ENCODE results near the gene ACTR5.
"Not testable (repeated sequence)": the region's sequence is repeated elsewhere in the genome, so short reads cannot be mapped to it uniquely, and the experiment has no call there.

The ACTR5 gene

DNA sequence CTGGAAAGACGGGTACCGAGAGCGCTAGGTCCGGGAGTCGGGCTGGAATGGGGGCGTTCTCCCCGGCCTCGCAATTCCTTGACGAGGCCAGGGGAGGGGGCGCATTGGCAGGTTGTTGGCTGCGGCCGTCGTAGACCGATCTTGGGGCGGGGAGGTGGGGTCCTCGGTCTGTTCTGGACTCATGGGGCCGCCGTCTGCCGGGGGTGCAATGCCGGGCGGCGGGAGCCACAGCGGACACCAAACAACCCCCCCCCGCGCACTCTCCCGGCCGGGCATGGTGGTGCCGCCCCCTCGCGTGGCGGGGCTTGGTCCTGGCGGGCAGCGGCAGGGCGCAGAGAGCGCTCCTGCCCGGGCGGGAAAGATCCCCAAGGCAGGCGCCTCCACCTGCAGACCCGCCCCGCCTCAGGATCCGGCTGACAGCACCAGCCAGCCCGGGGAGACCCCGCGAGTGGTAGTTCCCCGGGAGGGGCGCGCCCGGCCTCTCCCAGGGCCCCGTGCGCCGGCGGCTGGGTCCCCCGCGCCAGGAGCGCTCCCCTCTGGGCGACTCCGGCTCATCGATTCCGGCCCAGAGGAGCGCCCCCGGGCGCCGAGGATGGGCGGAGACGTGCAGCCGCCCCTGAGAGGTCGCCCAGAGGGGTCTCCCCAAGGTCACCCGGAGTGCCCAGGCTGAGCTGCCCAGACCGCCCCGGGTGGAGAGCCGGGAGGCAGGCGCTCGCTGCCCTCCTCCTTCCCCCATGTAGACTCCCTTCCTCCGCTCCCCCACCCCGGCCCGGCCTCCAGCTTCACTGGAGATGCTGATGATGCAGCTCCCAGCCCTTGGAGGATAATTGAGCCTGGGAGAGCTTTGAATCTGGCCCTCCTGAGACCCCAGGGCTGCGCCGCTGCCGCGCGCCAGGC lies 57.9 kb downstream of the ACTR5 start:
- no peak for DNase-seq

DNA sequence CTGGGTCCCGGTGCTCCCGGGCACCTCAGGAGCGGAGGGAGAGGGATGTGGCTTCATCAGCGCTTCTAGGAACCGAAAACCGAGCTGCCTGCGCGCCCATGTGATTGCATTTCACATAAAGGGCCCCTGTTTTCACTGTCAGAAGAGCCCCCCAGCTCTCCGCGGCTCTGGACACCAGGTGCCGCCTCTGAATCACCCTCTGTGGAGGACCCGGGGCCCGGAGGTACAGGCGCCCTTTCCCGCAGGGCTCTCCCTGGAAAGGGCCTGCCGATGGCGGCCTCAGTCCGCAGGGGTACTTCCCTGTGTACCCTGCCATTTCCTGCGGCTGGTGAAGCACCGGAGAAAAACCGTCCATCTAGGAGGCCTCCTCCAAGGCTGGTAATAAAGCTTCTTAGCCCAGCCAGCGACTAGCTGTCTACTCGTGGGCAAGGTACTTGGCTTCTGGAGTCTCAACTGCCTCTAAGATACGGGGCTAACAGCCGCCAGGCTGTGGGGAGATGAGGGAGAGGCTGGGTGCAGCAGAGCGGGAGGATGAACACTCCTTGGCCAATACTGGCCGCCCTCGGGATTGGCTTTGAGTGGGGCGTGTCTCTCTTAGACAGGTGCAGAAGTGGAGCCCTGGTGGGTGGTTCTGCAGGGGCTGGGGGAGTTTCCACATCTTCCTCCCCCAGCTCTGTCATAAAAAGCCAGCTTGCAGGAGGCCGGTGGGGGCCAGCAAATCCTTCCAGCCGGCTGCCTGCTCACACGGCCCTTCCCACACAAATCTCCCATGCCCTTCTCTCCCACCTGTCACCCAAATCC lies 58.8 kb downstream of the ACTR5 start:
- no peak for DNase-seq

DNA sequence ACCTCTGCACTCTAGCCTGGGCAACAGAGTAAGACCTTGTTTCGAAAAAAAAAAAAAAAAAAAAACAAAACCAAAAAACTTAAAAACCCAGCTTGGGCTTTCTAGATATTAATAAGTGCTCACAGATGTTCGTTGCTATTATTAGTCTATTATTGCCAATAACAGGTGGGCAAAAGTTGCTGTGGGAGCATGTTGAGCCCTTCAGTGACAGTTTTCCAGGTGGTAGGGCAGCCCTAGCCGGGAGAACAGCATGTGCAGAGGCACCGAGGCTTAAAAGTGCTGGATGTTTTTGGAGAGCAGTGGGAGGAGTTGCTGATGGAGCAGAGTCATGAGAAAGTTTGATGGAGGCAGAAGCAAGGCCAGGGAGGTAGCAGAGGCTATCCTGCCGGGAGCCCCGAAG lies 61.7 kb downstream of the ACTR5 start:
- no peak for DNase-seq

DNA sequence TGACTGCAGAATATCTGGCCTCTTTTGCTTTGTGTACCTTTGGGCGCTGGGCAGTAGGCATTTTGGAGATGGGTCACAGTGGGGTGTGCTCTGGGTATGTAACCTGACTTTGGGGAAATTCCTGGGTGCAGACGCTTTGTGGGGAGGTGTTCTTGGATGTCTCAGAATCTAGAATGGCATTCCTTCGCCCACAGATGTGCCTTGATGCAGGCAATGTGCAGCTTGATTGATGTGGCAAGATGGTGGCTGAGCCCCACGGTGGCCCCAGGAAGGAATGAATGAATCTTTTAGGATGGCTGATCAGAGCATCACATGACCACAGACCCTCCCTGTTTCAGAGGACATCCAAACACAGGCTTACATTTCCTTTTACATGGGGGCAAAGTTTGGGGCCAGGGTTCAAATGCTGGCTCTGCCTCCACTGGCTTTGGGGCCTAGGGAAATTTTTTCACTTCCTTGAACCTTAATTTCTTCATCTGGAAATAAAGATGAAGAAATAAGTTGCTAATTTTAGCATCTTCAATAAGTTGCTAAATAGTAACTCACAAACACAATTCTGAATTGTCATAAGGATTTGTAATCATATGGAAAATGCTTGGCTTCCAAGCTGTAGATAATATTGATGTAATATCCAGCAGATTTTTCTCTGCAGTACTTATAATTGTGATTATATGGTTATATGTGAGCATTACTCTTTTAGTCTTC lies 62.8 kb downstream of the ACTR5 start:
- no peak for DNase-seq

DNA sequence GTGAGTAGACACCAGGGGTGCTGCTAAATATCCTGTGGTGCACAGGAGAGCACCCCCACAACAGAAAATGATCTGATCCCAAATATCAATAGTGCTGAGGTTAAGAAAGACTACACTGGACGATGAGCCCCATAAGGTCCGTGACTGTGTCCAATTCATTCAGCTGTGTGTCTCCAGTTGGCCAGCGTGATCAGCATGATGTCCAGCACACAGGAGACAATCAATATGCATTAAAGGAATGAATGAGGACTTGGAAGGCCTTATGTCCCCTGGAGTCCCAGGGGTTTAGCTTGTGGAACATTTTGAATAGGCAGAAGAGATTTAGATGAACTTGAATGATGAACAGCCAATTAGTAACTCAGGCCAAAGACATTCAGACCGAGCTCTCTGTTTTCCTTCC lies 63.5 kb downstream of the ACTR5 start:
- DNase-seq = no peak

DNA sequence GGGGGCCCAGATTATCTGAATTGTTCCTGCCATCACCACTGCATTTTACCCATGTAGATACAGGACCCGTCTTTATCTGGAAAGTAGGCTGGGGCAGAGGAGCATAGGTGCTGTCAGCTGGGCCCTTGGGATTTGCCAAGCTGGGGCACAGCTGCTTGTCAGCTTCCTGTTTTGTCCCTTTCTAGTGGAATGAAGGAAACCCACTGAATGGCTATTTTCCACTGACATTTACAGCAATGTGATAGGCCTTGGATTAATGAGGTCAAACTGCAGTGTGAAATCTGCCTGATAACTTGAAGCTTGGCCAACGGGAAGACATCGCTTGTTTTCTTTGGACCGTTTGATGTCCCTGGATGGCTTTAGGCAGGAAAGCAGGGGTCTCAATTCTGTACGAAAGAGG lies 63.9 kb downstream of the ACTR5 start:
- no peak for DNase-seq

DNA sequence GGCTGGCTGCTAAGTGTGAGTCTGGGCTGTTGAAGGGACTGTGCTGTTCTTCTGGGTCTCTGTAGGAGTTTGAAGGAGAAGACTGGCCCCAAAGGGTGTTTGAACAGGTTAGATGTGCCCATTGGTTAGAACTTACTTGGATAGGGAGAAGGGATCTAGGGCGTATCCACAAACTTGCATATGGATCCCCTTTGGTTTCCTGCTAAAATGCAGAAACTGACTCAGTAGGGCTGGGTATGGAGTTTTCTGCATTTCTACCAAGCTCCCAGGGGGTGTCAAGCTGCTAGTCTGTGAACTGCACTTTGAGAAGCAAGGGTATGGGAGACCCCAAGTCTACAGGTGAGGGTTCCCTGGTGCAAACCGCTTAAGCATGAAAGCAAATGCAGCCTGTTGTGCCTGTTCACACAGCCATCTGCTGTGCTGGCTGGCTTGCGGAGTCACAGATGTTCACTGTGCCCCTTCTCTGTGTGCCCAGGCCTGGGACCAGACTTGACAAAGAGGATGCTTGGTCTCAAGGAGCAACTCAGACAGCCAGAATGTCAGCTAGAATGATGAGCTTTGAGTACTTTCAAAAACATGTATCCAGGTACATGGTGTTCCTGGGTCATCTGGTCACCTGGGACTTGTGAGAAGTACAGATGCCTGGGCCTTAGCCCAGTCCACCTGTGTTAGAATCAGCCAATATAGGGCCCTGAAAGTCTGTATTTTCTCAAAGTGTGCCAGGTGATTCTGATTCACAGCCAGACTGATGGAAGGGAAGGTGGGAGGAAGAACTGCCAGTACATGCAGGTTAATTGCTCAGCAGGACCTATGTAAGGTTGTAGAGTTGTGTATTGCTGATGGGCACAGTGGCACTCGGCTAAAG lies 64.7 kb downstream of the ACTR5 start:
- no peak for DNase-seq

DNA sequence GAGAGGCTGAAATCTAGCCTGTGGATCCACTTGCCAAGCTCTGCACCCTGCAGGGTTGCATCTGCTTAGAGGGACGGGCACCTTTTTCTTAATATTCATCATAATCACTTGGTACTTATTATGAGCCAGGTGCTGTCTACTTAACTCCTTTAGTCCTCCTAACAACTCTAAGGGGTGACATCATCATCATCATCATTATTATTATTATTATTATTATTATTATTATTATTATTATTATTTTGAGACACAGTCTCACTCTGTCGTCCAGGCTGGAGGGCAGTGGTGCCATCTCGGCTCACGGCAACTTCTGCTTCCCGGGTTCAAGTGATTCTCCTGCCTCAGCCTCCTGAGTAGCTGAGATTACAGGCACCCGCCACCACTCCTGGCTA lies 65.3 kb downstream of the ACTR5 start:
- DNase-seq = not testable (repeated sequence)

DNA sequence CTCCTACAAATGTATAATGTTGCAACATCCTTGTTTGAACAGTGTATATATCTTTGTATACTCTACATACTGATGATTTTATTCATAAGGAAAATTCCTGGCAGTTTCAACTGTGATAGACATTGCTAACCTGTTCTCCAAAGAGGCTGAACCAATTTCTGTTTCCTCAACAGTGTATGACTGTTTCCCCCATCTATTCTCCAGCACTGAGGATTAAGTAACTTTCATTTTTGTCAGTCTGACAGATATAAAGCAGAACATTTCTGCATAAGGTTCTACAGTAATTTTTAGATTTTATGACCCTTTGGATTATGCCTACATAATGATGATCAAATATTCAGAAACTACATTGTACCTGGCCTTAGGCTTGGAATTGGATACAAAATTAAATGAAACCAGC lies 67.2 kb downstream of the ACTR5 start:
- DNase-seq = no peak

DNA sequence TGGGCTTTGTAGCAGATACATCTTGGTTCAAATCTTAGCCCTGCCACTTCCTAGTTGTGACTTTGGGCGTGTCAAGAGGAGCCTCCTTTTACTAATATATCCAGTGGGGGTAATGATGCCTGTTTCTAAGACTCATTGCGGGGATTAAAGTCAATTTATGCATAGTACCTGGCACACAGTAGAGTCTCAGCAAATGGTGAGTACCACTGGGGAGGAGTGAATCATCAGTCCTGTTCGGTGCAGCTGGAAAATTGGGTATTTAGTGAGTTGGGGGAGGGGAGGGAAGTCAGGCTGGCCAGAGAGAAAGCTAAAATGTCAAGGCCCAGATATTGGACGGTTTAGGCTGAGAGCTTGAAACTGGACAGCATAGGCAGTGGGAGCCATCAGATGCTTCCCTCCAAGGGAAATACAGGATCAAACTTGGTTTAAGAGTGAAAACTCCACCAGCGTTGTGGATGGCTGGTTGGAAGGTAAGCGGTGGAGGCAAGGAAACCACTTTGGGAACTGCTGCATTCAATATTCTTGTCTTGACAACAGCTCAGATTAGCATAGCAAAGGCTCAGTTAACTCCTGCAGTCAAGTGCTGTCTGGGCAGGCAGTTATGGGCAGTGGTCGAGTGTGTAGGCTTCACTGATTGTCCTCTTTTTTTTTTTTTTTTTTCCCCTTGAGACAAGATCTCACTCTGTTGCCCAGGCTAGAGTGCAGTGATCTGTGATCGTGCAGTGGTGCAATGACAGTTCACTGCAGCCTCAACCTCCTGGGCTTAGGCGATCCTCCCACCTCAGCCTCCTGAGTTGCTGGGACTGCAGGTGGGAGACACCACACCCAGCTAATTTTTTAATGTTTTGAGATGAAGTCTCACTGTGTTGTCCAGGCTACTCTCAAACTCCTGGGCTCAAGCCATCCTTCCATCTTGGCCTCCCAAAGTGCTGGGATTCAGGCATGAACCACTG lies 70.1 kb downstream of the ACTR5 start:
- no peak for DNase-seq
